NCI-H1417 treated with DMSO at 0.1 percent for 48 hours (cell line): ENCODE results near the gene CPXM2.

Experiments
- DNase-seq: peaks from one replicate; lab custom pipeline; 2025; lab: John Stamatoyannopoulos, UW

Gene CPXM2

GRCh38 chr10:123797813-123798212 lies 93.8 kb downstream of the CPXM2 start:
- no peak for DNase-seq

- no peak for DNase-seq
Measured at GRCh38 chr10:123796736-123797135, 94.9 kb downstream of the CPXM2 start.

- DNase-seq: no peak
Measured at GRCh38 chr10:123795846-123796590, 95.6 kb downstream of the CPXM2 start.

DNA sequence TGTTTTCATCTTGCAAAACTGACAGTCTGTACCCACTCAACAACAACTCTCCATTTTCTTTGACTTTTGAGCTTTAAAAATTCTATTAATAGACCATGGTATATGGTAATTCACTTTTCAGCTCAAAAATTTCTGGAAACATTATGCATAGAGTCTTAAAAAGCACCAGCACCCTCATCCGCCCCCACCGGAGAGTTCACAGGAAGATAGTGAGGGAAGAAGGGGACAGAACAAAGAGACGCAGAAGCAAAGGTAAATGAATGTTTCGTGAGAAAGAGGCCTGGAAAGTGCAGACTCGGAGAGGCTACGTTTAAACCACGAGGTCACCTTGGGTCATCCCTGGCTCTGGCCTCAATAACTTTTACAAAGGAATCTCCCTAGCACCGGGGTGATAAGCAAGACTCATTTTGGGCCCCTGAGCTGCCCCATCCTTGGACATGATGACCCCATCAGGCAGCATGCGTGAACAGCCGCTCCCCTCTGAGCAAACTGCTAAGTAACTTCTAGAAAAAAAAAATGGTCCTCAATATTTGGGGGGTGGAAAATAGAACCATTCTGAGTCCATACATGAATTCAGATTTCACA lies 96.3 kb downstream of the CPXM2 start:
- no peak for DNase-seq

- no peak for DNase-seq
Measured at GRCh38 chr10:123792248-123792978, 99.2 kb downstream of the CPXM2 start.

DNA sequence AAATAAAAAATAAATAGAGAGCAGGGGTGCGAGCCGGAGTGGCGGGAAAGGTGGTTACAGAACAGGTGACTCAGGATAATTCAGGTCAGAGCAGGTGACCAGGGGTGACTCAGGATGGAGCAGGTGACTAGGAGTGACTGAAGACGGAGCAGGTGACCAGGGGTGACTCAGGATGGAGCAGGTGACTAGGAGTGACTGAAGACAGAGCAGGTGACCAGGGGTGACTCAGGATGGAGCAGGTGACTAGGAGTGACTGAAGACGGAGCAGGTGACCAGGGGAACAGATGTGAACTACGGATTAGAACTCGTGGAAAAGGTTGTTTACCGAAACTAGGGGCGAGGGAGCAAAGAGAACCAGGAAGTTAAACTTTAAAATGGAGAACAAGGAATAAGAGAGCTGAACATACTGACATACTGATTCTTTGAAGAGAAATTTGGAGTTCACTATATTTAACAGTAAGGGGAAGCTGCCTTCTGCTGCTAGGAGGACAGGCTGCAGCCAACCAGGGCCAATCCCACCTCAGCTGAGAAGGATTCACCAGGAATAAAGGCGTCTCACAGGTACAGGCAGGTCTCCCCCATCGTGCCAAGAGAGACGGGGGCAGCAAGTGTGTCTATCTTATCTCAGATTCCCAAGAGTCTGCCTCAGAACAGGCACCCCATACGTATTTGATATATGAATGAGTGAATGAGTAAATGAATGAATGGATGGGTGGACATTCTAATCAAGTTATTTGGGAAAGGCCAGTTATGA lies 101.3 kb downstream of the CPXM2 start:
- no peak for DNase-seq

DNA sequence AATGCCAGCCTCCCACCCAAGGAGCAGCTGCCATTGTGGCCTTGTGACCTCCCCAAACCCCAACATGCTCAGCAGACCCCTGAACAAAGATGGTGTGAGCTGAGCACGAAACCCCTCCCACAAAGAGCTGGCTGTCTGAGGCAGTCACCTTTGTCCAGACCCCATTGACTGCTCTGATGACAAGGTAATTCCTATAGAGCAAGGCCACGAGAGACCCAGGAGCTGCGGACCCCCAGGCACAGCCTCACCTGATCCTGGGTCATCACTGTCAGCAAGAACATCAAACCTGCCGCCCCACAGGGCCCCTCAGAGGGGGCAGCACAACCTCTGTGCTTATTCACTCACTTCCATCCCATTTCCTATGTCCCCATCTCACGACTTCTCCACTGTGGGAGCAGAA lies 102.6 kb downstream of the CPXM2 start:
- no peak for DNase-seq

GRCh38 chr10:123787566-123787965 lies 104.0 kb downstream of the CPXM2 start:
- no peak for DNase-seq

- no peak for DNase-seq
Measured at GRCh38 chr10:123786896-123787295, 104.7 kb downstream of the CPXM2 start.

- no peak for DNase-seq
Measured at GRCh38 chr10:123786306-123786705, 105.3 kb downstream of the CPXM2 start.

GRCh38 chr10:123784646-123785045 lies 107.0 kb downstream of the CPXM2 start:
- no peak for DNase-seq

GRCh38 chr10:123784216-123784615 lies 107.4 kb downstream of the CPXM2 start:
- no peak for DNase-seq

GRCh38 chr10:123783296-123783695 lies 108.3 kb downstream of the CPXM2 start:
- no peak for DNase-seq

- DNase-seq: no peak
Measured at GRCh38 chr10:123782549-123782948, 109.1 kb downstream of the CPXM2 start.

DNA sequence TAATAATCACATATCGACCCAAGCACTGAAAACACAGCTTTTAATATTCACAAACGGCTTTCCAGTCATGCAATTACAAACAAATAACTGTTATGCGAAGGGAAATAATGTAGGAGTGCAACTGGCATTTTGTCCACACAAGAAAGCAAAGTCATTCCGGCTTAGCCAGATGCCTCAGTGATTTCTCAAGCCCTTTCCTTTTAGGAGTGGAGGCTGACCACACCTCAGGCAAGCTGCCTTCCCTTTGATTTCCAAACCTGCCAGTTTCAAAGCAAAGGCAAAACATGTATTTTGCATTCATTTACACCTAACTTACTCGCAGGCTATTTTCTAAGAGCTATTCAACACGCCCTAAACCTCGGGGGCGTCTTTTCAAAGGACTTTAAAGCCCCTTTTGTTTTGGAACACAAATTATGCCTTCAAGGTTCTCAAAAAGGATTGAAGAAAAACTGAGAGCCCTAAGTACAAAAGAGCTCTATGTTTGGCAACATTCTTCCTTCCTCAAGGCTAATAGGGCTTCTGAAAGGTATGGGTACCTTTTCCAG lies 109.6 kb downstream of the CPXM2 start:
- DNase-seq: no peak

DNA sequence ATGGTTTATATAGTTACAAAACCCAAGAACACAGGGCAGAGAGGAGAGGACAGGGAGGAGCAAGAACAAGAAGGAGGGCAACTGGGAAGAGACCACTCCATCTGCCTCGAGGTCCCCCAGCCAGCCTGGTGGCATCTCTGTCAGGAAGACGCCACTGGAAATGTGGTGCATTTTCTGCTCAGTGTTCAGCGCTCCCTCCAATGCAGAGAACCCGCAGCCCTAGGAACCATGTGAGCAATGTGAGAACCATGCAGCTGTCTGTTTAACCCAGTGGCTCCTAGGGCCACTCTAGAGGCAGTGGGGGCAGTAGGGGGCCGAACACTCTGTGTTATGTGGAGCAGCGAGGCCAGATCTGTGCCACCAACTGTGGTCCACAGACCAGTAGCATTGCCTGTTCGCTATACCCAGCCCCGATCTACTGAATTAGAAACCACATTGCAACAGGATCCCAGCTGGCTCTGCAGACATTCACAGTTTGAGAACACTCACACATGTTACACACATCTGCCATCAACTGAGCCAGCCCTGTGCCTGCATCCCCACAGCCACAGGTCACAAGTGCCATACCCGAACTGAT lies 110.2 kb downstream of the CPXM2 start:
- no peak for DNase-seq

DNA sequence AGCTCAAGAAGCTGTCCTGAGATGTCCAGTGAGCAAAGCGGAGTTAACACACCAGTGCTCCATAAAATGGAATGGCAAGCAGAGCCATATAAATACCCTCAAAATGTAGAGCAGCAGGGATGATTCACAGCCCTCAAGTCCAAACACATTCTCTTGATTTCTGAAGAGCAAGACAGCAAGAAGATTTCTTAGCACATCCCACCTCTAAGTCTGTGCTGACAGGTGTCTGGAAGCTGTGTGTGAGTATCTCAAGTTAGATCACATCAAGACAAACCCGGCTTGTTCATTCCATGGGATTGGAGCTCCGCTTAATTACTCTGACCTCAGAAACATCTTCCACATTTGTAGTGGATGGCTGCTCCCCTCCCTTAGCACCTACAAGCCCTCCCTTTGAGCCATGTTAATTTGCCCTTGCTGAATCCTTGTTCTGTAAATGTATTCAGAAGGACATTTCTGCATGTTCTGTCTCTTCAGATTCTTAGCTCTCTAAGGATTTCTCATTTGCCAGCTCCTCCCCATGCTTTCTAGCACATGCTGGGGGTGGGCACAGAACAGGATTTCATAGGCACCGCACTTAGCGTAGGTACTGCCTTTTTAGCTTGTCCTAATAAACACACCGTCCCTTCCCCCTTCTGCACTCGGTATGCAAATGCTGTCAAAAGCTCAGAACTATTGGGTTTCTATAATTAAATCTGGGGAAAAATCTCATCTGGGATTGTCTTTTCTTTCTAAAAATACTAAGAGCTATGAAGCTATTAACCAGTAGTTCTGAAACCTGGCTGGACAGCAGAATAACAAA lies 112.7 kb downstream of the CPXM2 start:
- DNase-seq: no peak

DNA sequence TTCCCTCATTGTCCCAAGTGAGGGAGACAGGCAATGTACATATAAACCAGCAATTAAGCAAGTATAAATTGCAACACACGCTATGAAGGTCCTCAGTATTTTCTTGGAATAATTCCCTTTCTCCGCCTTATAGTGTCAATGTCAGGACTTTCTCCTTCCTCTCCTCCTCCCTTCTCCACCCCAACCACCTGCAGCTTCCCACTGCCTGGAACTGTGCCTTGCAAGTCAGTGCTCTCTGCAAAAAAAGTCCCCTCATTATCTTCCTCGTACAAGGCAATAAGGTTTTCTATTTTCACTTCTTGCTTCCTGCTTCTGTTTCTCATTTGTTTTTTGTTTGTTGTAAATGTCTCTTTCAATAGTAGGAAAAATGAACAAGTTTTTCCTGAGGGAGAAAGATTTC lies 113.7 kb downstream of the CPXM2 start:
- no peak for DNase-seq

DNA sequence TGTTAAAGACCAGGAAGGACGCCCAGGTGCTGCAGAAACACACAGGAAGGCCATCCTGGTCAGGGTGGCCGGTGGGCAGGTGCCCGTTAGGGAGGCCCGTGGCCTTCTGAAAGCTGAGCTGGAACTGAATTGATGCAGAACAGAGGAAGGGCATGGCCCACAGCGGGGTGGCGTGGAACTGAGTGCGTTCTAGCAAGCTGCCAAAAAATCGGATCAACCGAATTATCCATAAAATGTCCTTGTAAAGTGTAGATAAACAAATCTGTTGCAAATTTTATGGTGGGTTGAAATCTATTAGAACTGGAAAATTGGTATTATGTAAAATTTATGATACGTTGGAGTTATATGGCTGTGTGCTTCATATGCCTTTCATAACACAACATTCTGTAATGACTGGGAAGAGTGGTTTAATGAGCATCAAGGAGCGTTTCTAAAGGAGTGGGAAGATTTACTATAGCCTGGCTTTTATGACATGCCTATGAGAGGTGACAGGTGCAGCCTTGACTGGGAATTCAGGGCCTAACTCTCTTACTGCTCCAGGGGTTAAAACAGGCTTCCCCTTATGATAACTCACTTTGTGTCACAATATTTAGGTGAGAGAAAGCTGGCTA lies 117.4 kb downstream of the CPXM2 start:
- DNase-seq: no peak

- no peak for DNase-seq
Measured at GRCh38 chr10:123772645-123773508, 118.7 kb downstream of the CPXM2 start.
